ENCODE data around the gene ATL1. TPM values are rescaled to one million over a fixed set of nuclear protein-coding genes. Genes with fewer than 3 reads are reported as not detected.

The ATL1 gene
- total and polyA plus RNA-seq, 7 donors: 3.2 to 22.5 (median 9.1) TPM

- no peak for TF ChIP-seq CTCF (IDR thresholded peaks at IDR 0.05)
- Histone ChIP-seq H3K36me3 (no peaks in the 10 kb centered on the region), H3K4me3 (no peak overlapping the region), H3K9me3 (no peaks in the 10 kb centered on the region), H3K27ac (no peak overlapping the region), H3K27me3 (no peaks in the 10 kb centered on the region), H3K4me1 (peaks cover 0 to 6% (median 0%) of the 10 kb centered on the region in 4 donors)
- intact Hi-C loops (cut with DNase I): no loop called here
- DNase-seq: no peak
Measured at GRCh38 chr14:50577982-50578381, 18.0 kb downstream of the ATL1 start.

GRCh38 chr14:50578433-50578832, 18.5 kb downstream of the ATL1 start:
- no peaks in the 10 kb centered on the region for H3K9me3 ChIP-seq
- DNase-seq: no peak
- no peak overlapping the region for H3K27ac ChIP-seq
- intact Hi-C loops (cut with DNase I): no loop called here
- no peaks in the 10 kb centered on the region for H3K36me3 ChIP-seq
- TF ChIP-seq POLR2AphosphoS5 (IDR thresholded peaks at IDR 0.05) (no peak), POLR2A (IDR thresholded peaks at IDR 0.05) (no peak), EP300 (IDR thresholded peaks at IDR 0.05) (no peak), CTCF (IDR thresholded peaks at IDR 0.05) (no peak)
- no peak overlapping the region for H3K4me3 ChIP-seq
- no peaks in the 10 kb centered on the region for H3K27me3 ChIP-seq
- peaks cover 0 to 6% (median 0%) of the 10 kb centered on the region in 4 donors for H3K4me1 ChIP-seq

- intact Hi-C loops (cut with DNase I): no loop called here
- no peak overlapping the region for H3K4me3 ChIP-seq
Measured at GRCh38 chr14:50590464-50590863, 30.5 kb downstream of the ATL1 start.

GRCh38 chr14:50594577-50595316, 34.8 kb downstream of the ATL1 start:
- TF ChIP-seq EP300 (IDR thresholded peaks at IDR 0.05) (no peak), POLR2AphosphoS5 (IDR thresholded peaks at IDR 0.05) (no peak), POLR2A (IDR thresholded peaks at IDR 0.05) (no peak), CTCF (IDR thresholded peaks at IDR 0.05) (no peak)
- intact Hi-C loops (cut with DNase I): no loop called here
- Histone ChIP-seq H3K9me3 (no peaks in the 10 kb centered on the region), H3K4me1 (no peaks in the 10 kb centered on the region), H3K4me3 (no peak overlapping the region), H3K36me3 (peaks cover 0 to 29% (median 0%) of the 10 kb centered on the region in 4 donors), H3K27me3 (no peaks in the 10 kb centered on the region), H3K27ac (no peak overlapping the region)
- DNase-seq: no peak
- 95% methylated on average over 8 of the region's 8 CpGs for WGBS, 2 donors

More at GRCh38 chr14:50590464-50590863, 30.5 kb downstream of the ATL1 start:
- no peak for TF ChIP-seq CTCF (IDR thresholded peaks at IDR 0.05)
- TF ChIP-seq EP300 (IDR thresholded peaks at IDR 0.05): no peak
- TF ChIP-seq POLR2AphosphoS5 (IDR thresholded peaks at IDR 0.05): no peak
- no peak for TF ChIP-seq POLR2A (IDR thresholded peaks at IDR 0.05)
- 73 to 89% methylated on average over 2 of the region's 2 CpGs for WGBS, 2 donors
- DNase-seq: no peak
- Histone ChIP-seq H3K9me3 (no peaks in the 10 kb centered on the region), H3K4me1 (no peaks in the 10 kb centered on the region), H3K27ac (no peak overlapping the region), H3K36me3 (peaks cover 0 to 32% (median 0%) of the 10 kb centered on the region in 4 donors), H3K27me3 (no peaks in the 10 kb centered on the region)

- Histone ChIP-seq H3K36me3 (peaks cover 0 to 16% (median 0%) of the 10 kb centered on the region in 4 donors), H3K4me3 (no peak overlapping the region), H3K27me3 (no peaks in the 10 kb centered on the region), H3K9me3 (no peaks in the 10 kb centered on the region), H3K4me1 (no peaks in the 10 kb centered on the region), H3K27ac (no peak overlapping the region)
- TF ChIP-seq CTCF (IDR thresholded peaks at IDR 0.05) (no peak), POLR2A (IDR thresholded peaks at IDR 0.05) (no peak), POLR2AphosphoS5 (IDR thresholded peaks at IDR 0.05) (no peak), EP300 (IDR thresholded peaks at IDR 0.05) (no peak)
- no peak for DNase-seq
- intact Hi-C loops (cut with DNase I): no loop called here
Measured at GRCh38 chr14:50598765-50599164, 38.8 kb downstream of the ATL1 start.

Data from sigmoid colon (tissue), 7 donors.